Measurements from ENCODE around the gene RIPOR2. TPM values are rescaled to one million over a fixed set of nuclear protein-coding genes. Genes with fewer than 3 reads are reported as not detected.

RIPOR2 gene
- total RNA-seq, 1 donor from 2014 or later: 1.6 TPM

DNA sequence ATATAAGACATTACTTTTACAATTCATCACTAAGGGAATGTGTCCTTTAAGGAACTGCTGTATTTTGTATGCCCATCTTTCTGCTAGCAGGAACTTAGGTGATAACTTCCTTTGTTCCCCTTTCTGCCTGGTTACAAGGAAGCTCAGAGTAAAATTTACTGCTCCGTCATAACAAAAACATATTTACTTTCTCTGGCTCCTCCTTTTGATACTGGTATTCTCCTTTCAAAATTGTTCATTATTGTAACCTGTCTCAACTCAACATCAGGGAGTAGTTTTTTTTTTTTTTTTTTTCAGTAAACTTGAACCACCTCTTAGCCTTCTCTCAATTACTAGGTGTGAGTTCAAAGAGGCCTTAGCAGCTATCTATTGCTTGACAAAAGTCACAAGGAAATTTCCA is 37.1 kb downstream of the RIPOR2 start:
- no peak overlapping the region for H3K4me3 ChIP-seq (ENCODE audit: low read depth, low read length)
- DNase-seq (ENCODE audit: low read depth): no peak
- TF ChIP-seq CTCF (conservative IDR thresholded peaks at IDR 0.05; ENCODE audit: low read depth, low read length): no peak

- TF ChIP-seq CTCF (conservative IDR thresholded peaks at IDR 0.05; ENCODE audit: low read depth, low read length): no peak
- H3K4me3 ChIP-seq (ENCODE audit: low read depth, low read length): no peak overlapping the region
- DNase-seq (ENCODE audit: low read depth): no peak
Observed at GRCh38 chr6:24897186-24897585, 38.6 kb downstream of the RIPOR2 start.

DNA sequence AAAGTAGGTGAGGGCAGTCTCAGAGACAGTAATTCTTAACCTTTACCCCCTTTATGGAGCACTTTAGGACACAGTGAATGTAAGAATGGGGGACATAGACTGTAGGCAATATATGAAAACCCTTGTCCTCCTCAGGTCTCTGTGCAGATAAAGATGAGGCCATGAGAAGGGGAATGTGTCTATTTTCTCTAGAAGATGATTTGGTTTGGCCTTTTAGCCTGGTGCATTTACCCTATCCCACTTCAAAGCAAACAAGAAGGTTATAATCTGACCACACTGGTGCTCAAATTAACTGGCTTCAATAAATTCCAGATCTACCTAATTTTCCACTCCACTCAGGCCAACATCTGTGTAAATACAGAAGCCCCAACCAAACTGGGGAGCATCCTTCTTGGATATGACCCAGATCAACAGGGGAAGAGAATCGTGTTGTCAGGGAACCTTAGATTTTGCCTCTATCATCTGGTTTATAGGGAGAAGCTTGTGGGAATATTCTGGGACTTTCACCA is 42.4 kb downstream of the RIPOR2 start:
- H3K4me3 ChIP-seq (ENCODE audit: low read depth, low read length): no peak overlapping the region
- no peak for TF ChIP-seq CTCF (conservative IDR thresholded peaks at IDR 0.05; ENCODE audit: low read depth, low read length)
- no peak for DNase-seq (ENCODE audit: low read depth)

DNA sequence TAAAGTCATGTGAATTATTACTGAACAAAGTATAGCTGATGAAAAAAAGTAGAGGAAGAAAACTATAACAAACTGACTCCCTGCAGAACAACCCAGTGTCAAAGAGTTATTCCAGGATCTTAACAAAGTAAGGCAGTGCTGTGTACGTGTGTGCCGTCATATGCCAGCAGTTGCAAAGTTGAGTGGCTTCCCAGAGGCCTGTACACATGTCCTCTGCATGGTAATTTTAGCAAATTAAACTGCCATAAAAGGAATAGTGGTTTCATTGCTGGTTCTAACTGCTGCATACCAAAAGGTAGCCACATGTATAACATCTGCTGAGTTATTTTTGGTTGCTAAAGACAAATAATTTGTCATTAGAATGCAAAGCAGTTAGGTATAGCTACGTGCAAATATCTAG is 44.8 kb downstream of the RIPOR2 start:
- no peak overlapping the region for H3K4me3 ChIP-seq (ENCODE audit: low read depth, low read length)
- DNase-seq (ENCODE audit: low read depth): no peak
- no peak for TF ChIP-seq CTCF (conservative IDR thresholded peaks at IDR 0.05; ENCODE audit: low read depth, low read length)

- no peak for DNase-seq (ENCODE audit: low read depth)
- H3K4me3 ChIP-seq (ENCODE audit: low read depth, low read length): no peak overlapping the region
- no peak for TF ChIP-seq CTCF (conservative IDR thresholded peaks at IDR 0.05; ENCODE audit: low read depth, low read length)
Observed at GRCh38 chr6:24890471-24890870, 45.3 kb downstream of the RIPOR2 start.

DNA sequence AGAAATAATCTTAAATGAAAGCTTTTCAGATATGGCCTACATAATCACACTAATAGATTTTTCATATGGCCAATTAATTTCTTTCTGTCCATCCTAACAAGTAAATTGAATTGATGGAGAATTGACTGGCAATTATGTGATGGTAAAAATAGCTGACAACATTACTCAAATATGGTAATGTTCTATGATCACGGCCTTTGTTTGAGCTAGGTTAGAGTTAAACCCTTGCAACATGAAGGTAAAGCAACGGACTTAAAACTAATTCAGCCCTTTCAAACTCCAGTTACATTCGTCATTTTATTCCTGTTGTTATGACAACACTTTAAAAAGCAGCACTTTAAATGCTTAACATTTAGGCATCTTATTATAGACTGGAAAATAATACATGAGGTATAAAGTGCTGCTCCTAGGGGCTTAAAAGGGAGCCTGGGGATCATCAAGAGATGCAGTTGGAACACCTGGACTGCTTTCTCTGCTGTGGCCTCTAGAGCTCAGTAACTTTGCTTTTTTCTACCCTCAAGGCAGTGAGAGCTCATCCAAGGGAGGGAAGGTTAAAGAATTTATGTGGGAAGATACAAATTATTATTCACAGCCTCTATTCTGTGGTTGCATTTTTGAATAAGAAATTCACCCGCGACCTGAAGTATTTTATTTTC is 46.9 kb downstream of the RIPOR2 start:
- no peak for DNase-seq (ENCODE audit: low read depth)
- H3K4me3 ChIP-seq (ENCODE audit: low read depth, low read length): no peak overlapping the region
- no peak for TF ChIP-seq CTCF (conservative IDR thresholded peaks at IDR 0.05; ENCODE audit: low read depth, low read length)

DNA sequence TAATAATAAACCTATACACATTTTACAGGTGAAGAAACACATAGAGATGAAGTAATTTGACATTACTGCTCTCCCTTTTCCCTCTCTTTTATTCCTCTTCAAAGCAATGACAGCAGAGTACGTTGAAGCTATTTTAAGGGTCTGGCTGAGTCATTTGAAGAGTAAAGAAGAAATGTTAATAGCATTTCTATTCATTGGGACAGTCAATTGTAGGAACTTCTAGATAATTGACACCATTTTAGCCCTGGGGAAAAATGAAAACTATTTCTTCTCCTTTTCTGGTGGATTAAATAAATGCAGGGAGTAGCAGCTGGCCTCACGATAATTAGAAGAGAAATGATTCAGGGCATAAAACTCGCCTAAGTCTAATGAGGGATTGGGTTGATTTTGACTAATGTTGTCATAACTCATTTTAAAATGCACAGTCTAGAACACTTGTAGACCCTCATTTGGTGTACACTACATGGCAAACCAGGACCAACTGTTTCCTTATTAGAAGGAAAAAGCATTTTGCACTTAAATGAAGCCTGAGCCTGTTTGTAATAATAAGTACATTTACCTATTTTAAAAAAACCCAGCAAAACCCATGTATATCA is 48.1 kb downstream of the RIPOR2 start:
- no peak overlapping the region for H3K4me3 ChIP-seq (ENCODE audit: low read depth, low read length)
- no peak for DNase-seq (ENCODE audit: low read depth)
- no peak for TF ChIP-seq CTCF (conservative IDR thresholded peaks at IDR 0.05; ENCODE audit: low read depth, low read length)

All from epithelial cell of proximal tubule (primary cell).